ENCODE data around the gene HDAC10. TPM values are rescaled to one million over a fixed set of nuclear protein-coding genes. Genes with fewer than 3 reads are reported as not detected.

Gene HDAC10
- total RNA-seq, 2 experiments from 2014 or later: 46.1 to 47.6 TPM

GRCh38 chr22:50249341-50250248 lies 1.5 kb downstream of the HDAC10 start:
- ChIA-PET POLR2A (interaction anchor here (1.4 to 3.4 kb wide), 2 partner anchors 13 to 93 kb away, joined by 3 to 15 read pairs; partner anchors contain the start of gene MAPK12), CTCF (interaction anchor here (1.9 to 3.5 kb wide), 3 partner anchors 7 to 92 kb away, joined by 9 to 23 read pairs (median 21); no protein-coding TSS in a partner anchor)
- H3K27me3 Mint-ChIP-seq: no peaks in the 10 kb centered on the region
- H3K27ac Mint-ChIP-seq: no peak overlapping the region
- H3K4me3 Mint-ChIP-seq: peak overlapping the region; percentile 84
- intact Hi-C loops (cut with micrococcal nuclease): no loop called here
- no peak for DNase-seq
- H3K9me3 Mint-ChIP-seq: no peaks in the 10 kb centered on the region
- peaks cover 26% of the 10 kb centered on the region for H3K4me1 Mint-ChIP-seq (ENCODE audit: low read depth)
- peaks cover 8% of the 10 kb centered on the region for H3K36me3 Mint-ChIP-seq

- no peaks in the 10 kb centered on the region for H3K27me3 Mint-ChIP-seq
- H3K4me3 Mint-ChIP-seq: no peak overlapping the region
- H3K36me3 Mint-ChIP-seq: peaks cover 9% of the 10 kb centered on the region
- no peak for DNase-seq
- intact Hi-C loops (cut with micrococcal nuclease): no loop called here
- ChIA-PET CTCF (no interaction called here), POLR2A (no interaction called here)
- H3K27ac Mint-ChIP-seq: no peak overlapping the region
- peaks cover 29% of the 10 kb centered on the region for H3K4me1 Mint-ChIP-seq (ENCODE audit: low read depth)
- H3K9me3 Mint-ChIP-seq: no peaks in the 10 kb centered on the region
Measured at GRCh38 chr22:50248196-50249081, 2.6 kb downstream of the HDAC10 start.

- Mint-ChIP-seq H3K4me1 (ENCODE audit: low read depth) (peaks cover 32% of the 10 kb centered on the region), H3K4me3 (no peak overlapping the region), H3K27me3 (no peaks in the 10 kb centered on the region), H3K27ac (no peak overlapping the region), H3K9me3 (no peaks in the 10 kb centered on the region), H3K36me3 (peaks cover 10% of the 10 kb centered on the region)
- intact Hi-C loops (cut with micrococcal nuclease): no loop called here
- CTCF ChIA-PET: no interaction called here
- POLR2A ChIA-PET: no interaction called here
- peak; percentile 77 for DNase-seq
Measured at GRCh38 chr22:50247748-50248147, 3.3 kb downstream of the HDAC10 start.

DNA sequence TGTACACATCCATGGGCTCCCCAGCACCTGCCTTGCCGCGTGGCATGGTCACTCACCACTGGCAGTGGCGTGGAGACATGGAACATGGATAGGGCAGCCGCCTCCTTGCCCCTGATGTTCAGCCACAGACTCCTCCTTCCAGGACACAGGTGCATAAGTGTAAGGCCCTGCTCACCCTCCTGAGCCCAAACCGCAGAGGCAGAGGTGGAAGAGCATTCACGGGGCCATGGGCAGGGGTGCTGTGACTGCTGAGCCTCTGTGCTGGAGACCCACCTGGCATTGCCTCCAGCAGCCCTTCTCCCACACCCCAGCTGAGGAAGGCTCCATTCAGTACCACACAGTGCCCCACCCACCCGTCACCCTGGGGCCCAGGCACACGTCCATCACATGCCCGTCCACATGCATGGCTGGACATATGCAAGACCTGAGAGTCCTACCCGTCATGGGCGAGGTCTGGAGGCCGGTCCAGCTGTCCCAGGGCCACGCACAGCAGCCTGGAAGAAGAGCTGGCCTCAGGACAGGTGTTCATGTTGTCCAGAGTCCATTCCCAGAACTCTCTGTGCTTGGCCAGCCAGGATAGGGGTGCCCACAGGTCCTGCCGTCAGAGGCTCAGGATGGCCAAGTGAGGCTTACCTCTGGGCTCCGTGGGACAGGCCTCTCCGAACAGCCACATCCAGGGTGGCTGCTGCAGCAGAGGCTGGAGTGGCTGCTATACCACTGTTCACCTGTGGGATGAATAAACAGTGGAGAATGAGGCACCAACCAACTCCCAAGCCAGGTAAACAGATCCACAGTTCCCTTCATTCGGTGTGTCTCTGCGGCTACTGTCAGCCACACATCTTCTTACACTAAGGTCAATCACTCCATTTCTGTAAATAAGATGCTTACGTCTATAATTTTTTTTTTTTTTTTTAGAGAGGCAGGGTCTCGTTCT lies 4.6 kb downstream of the HDAC10 start:
- Mint-ChIP-seq H3K27ac (no peak overlapping the region), H3K9me3 (no peaks in the 10 kb centered on the region), H3K4me3 (peak overlapping the region; percentile 91), H3K4me1 (ENCODE audit: low read depth) (peaks cover 43% of the 10 kb centered on the region), H3K27me3 (no peaks in the 10 kb centered on the region), H3K36me3 (peaks cover 13% of the 10 kb centered on the region)
- CTCF ChIA-PET: interaction anchor here (1.6 to 2.8 kb wide), 2 partner anchors 81 to 96 kb away, joined by 5 to 9 read pairs; no protein-coding TSS in a partner anchor
- DNase-seq: no peak
- POLR2A ChIA-PET: no interaction called here
- intact Hi-C loops (cut with micrococcal nuclease): no loop called here

GRCh38 chr22:50245214-50246072 lies 5.6 kb downstream of the HDAC10 start:
- CTCF ChIA-PET: interaction anchor here (1.6 to 2.8 kb wide), 2 partner anchors 82 to 97 kb away, joined by 5 to 9 read pairs; no protein-coding TSS in a partner anchor
- POLR2A ChIA-PET: no interaction called here
- peak overlapping the region; percentile 90 for H3K27ac Mint-ChIP-seq
- H3K4me1 Mint-ChIP-seq (ENCODE audit: low read depth): peaks cover 46% of the 10 kb centered on the region
- no peaks in the 10 kb centered on the region for H3K9me3 Mint-ChIP-seq
- peak overlapping the region; percentile 91 for H3K4me3 Mint-ChIP-seq
- H3K36me3 Mint-ChIP-seq: peaks cover 13% of the 10 kb centered on the region
- intact Hi-C loops (cut with micrococcal nuclease): loop anchor here (2.0 kb wide), 3 partner anchors 97 to 375 kb away; partner anchors contain the start of genes NCAPH2 and PPP6R2
- H3K27me3 Mint-ChIP-seq: no peaks in the 10 kb centered on the region
- DNase-seq: no peak

- DNase-seq: peak; percentile 95
- peak within 1 kb of the TSS; percentile 90 for H3K27ac Mint-ChIP-seq
- POLR2A ChIA-PET: interaction anchor here (0.6 to 1.3 kb wide), 7 partner anchors 19 to 290 kb away, joined by 3 to 5 read pairs (median 3); partner anchors contain the start of genes LMF2, NCAPH2 and SCO2
- H3K36me3 Mint-ChIP-seq: peaks cover 13% of the 10 kb centered on the region
- peak within 1 kb of the TSS; percentile 91 for H3K4me3 Mint-ChIP-seq
- intact Hi-C loops (cut with micrococcal nuclease): loop anchor here (2.0 to 5.0 kb wide), 4 partner anchors 52 to 376 kb away; partner anchors contain the start of genes NCAPH2 and PPP6R2
- no peaks in the 10 kb centered on the region for H3K9me3 Mint-ChIP-seq
- CTCF ChIA-PET: interaction anchor here (0.6 to 2.8 kb wide), 15 partner anchors 8 to 376 kb away, joined by 3 to 9 read pairs (median 3); partner anchors contain the start of genes LMF2, MAPK12, NCAPH2 and SCO2
- H3K4me1 Mint-ChIP-seq (ENCODE audit: low read depth): peaks cover 41% of the 10 kb centered on the region
- no peaks in the 10 kb centered on the region for H3K27me3 Mint-ChIP-seq
Measured at GRCh38 chr22:50244420-50245213, 6.4 kb downstream of the HDAC10 start, which contains the start of gene TUBGCP6. Gene TUBGCP6, minus strand, starts transcription at chr22:50245023. Its CDS starts 564 bp downstream, at chr22:50244459.

DNA sequence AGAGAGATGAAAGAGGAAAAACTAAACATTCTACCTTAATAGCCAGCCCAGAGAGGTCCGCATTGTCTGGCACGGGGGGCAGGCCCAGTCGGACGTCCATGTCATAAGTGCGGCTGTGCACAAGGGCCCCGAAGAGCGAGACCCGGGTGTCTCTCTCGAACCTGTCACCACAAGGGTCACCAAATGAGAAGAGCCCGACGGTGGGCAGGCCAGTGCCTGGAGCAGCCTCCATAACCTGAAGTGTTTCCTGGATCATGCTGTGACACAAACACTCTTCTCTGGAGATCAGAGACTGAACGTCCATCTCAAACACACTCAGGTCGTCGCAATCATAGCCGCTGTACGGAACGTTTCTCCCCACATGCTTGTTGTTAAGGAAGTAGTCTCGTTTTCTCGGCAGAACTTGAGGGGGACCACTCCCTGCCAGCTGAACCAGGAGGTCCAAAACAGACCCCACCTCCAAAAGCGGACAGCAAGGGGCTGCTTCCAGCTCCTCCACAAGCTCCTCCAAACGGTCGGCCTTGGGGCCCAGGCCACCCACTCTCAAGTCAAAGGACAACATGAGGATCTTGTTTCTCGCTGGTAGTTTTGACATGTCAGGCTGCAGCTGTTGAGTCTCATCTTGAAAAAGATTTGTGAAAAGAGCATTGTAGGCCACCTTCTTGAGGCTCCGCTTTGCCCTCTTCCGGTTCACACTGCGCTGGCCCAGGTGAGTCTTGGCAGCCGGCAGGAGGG lies 7.2 kb downstream of the HDAC10 start:
- H3K4me3 Mint-ChIP-seq: peak overlapping the region; percentile 91
- H3K4me1 Mint-ChIP-seq (ENCODE audit: low read depth): peaks cover 41% of the 10 kb centered on the region
- CTCF ChIA-PET: interaction anchor here (0.6 to 7.0 kb wide), 17 partner anchors 8 to 377 kb away, joined by 3 to 34 read pairs (median 4); partner anchors contain the start of genes HDAC10, LMF2, MAPK12 and NCAPH2
- H3K27ac Mint-ChIP-seq: peak overlapping the region; percentile 90
- no peaks in the 10 kb centered on the region for H3K9me3 Mint-ChIP-seq
- intact Hi-C loops (cut with micrococcal nuclease): loop anchor here (2.0 to 5.0 kb wide), 4 partner anchors 52 to 377 kb away; partner anchors contain the start of genes NCAPH2 and PPP6R2
- no peaks in the 10 kb centered on the region for H3K27me3 Mint-ChIP-seq
- no peak for DNase-seq
- POLR2A ChIA-PET: interaction anchor here (0.6 to 1.3 kb wide), 8 partner anchors 19 to 377 kb away, joined by 3 to 5 read pairs (median 4); partner anchors contain the start of genes LMF2, NCAPH2 and SCO2
- peaks cover 13% of the 10 kb centered on the region for H3K36me3 Mint-ChIP-seq

- intact Hi-C loops (cut with micrococcal nuclease): loop anchor here (5.0 kb wide), 1 partner anchor 50 kb away; no protein-coding TSS in a partner anchor
- H3K9me3 Mint-ChIP-seq: no peaks in the 10 kb centered on the region
- no peak overlapping the region for H3K27ac Mint-ChIP-seq
- H3K27me3 Mint-ChIP-seq: no peaks in the 10 kb centered on the region
- peaks cover 13% of the 10 kb centered on the region for H3K36me3 Mint-ChIP-seq
- ChIA-PET POLR2A (no interaction called here), CTCF (interaction anchor here (0.7 to 7.0 kb wide), 18 partner anchors 9 to 378 kb away, joined by 3 to 34 read pairs (median 3); partner anchors contain the start of genes HDAC10 and SCO2)
- peaks cover 35% of the 10 kb centered on the region for H3K4me1 Mint-ChIP-seq (ENCODE audit: low read depth)
- DNase-seq: no peak
- peak overlapping the region; percentile 91 for H3K4me3 Mint-ChIP-seq
Measured at GRCh38 chr22:50242406-50242949, 8.6 kb downstream of the HDAC10 start.

- Mint-ChIP-seq H3K36me3 (peaks cover 14% of the 10 kb centered on the region), H3K9me3 (no peaks in the 10 kb centered on the region), H3K27ac (peak overlapping the region; percentile 38), H3K4me3 (no peak overlapping the region), H3K4me1 (ENCODE audit: low read depth) (peaks cover 26% of the 10 kb centered on the region), H3K27me3 (no peaks in the 10 kb centered on the region)
- ChIA-PET CTCF (interaction anchor here (0.9 to 7.0 kb wide), 3 partner anchors 55 to 103 kb away, joined by 3 to 34 read pairs (median 4); no protein-coding TSS in a partner anchor), POLR2A (no interaction called here)
- DNase-seq: no peak
- intact Hi-C loops (cut with micrococcal nuclease): no loop called here
Measured at GRCh38 chr22:50238755-50239154, 12.3 kb downstream of the HDAC10 start.

Measured in activated CD4-positive, alpha-beta memory T cell treated with anti-CD3 and anti-CD28 coated beads for 36 hours (primary cell).